ENCODE data around the gene TIMM22.

- TF ChIP-seq CTCF (IDR thresholded peaks at IDR 0.05) (no peak), POLR2A (IDR thresholded peaks at IDR 0.05) (no peak)
Observed at GRCh38 chr17:1024076-1024475, 27.1 kb downstream of the TIMM22 start.
